Measurements from ENCODE around the gene TBC1D20.
"Not testable (repeated sequence)": the region's sequence is repeated elsewhere in the genome, so short reads cannot be mapped to it uniquely, and the experiment has no call there.

The TBC1D20 gene, protein sequence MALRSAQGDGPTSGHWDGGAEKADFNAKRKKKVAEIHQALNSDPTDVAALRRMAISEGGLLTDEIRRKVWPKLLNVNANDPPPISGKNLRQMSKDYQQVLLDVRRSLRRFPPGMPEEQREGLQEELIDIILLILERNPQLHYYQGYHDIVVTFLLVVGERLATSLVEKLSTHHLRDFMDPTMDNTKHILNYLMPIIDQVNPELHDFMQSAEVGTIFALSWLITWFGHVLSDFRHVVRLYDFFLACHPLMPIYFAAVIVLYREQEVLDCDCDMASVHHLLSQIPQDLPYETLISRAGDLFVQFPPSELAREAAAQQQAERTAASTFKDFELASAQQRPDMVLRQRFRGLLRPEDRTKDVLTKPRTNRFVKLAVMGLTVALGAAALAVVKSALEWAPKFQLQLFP

DNA sequence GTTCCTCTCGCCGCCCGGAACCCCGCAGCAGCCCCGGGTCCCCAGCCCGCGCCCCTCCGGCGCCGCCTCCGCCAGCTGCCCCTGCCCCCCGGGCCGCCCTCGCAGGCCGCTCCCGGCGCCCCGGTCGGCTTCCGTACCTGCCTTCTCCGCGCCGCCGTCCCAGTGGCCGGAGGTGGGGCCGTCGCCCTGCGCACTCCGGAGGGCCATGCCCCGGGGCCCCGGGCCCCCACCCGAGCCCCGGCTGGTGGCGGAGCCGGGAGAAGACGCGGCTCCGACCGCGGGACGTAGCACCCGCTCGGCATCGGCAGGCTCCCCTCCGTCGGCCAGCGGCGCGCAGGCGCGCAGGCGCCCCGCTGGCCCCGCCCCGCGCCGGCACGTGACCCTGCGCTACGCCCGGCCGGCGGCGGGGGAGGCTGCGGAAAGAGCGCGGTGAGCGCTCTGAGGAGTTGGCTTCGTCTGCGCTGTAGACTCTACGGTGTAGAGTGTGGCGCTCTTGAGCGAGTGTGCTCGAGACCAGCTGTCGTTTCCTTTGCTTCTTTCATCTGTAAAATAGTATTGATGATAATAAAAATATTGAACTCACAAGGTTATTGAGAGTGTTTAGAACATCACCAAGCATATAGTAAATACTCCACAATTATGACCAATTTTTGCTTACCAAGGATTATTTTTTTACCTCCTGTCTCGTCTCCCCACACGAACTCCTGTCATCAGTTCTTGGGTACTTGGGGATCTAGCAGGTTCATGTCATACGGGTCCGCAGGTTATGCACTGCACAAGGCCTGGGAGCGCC is at the start of gene TBC1D20:
TBC1D20 (minus strand) TSS at position 335 of the 793 bp plus-strand sequence; CDS start at position 207, 128 bp downstream.
- peak; percentile 80 for DNase-seq

DNA sequence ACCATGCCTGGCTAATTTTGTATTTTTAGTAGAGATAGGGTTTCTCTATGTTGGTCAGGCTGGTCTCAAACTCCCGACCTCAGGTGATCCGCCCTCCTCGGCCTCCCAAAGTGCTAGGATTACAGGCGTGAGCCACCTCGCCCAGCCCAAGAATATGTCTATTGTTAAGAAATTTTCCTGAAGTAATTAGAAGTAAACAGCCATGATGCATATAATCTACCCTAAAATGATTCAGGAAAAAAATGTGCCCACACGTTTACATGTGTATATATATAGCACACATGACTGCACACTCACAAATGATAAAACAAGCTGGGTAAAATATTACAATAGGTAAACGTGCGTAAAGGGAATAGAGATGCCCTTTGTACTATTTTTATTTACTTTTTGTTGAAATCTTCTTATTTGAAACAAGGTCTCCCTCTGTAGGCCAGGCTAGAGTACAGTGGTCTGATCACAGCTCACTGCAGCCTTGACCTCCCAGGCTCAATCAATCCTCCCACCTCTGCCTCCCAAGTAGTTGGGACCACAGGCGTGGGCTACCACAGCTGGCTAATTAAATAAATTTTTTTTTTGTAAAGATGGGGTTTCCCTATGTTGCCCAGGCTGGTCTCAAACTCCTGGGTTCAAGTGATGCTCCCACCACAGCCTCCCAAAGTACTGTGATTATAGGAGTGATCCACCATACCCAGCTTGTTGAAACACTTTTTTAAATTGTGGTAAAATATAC is 48.2 kb upstream of the TBC1D20 start:
- DNase-seq = not testable (repeated sequence)

DNA sequence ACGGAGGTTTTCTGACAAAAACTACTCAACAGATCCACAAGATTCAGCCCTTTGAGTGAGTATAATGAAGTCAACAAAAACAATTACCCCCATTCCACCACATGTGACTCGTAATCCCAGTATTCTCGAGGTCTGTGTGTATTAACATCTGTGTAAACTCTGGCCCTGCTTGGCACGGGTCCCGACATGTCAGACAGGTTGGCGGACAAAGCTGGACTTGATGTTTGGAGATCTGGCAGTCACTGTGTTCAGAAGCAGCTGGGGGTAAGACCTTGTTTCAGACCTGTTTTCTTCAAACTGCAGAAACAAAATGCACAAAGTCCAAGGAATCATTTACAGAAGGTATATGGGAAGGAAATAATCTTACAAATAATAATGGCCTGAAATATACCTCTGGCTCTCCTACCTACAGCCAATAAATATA is 46.0 kb upstream of the TBC1D20 start:
- DNase-seq = not testable (repeated sequence)

DNA sequence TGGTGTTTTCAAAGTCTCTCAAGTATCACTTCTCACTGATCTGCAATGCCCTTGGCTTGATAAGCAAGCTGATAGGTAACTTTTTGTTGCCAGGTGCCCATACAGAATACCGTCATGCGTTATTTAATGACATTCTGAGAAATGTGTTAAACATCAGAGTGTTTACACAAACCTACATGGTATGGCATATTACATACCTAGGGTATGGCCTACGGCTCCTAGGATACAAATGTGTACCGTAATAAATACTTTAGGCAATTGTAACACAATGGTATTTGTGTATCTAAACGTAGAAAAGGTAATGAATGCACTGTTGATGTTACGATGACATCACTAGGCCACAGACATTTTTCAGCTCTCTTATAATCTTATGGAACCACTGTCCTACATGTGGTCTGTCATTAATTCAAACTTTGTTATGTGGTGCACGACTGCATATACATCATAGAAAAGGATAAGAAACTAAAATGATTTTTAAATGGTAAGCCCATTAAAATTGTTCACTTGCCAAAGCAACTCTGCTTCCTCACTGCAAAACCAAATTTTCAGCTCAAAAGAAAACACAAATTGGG is 45.5 kb upstream of the TBC1D20 start:
- no peak for DNase-seq

DNA sequence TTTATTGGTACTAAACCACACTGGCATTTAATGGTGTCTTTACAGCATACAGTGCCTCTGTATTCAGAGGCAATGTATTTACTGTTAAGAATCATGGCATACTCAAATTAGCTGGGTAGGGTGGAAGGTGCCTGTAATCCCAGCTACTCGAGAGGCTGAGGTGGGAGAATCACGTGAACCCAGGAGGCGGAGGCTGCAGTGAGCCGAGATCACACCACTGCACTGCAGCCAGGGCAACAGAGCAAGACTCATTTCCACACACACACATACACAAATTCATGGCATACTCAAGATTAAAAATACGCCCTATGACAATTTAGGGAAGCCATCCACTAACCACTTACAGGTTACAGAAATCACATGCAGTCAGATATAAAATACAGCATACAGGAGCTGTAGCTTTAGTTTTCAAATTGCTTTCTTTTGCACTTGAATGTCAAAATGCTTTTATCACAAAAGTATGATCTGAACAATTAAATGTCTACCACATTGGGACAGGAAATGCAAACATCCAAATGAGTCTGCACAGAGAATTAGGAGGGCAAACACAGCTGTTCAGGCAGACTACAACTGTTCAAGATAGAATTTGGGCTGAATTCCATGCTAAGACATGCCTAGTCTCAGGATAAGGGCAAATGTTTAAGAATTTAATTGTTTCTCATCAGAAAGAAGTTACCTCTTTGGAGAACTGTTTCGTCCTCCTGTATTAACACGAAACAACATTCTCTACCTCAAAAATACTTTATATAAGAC is 44.8 kb upstream of the TBC1D20 start:
- no peak for DNase-seq

DNA sequence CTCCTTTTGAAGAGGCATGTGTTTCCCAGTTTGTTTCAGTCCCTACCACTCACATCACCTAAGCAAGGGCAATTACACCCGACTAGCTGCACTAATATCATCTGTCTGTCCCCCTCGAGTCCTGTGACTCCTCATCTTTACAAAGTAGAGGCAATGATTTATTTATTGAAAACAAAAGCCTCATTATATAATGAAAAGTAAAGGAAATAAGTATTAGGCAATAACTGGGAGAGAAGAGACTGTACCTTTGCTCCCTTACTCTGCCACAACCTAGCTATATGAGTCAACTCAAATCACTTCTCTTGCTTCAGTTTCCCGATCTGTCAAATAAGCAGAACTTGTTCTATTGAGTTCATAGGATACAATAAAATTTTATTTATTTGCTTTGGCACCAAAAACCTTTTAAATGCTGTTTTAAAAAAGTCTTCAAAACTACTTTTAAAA is 42.3 kb upstream of the TBC1D20 start:
- no peak for DNase-seq

DNA sequence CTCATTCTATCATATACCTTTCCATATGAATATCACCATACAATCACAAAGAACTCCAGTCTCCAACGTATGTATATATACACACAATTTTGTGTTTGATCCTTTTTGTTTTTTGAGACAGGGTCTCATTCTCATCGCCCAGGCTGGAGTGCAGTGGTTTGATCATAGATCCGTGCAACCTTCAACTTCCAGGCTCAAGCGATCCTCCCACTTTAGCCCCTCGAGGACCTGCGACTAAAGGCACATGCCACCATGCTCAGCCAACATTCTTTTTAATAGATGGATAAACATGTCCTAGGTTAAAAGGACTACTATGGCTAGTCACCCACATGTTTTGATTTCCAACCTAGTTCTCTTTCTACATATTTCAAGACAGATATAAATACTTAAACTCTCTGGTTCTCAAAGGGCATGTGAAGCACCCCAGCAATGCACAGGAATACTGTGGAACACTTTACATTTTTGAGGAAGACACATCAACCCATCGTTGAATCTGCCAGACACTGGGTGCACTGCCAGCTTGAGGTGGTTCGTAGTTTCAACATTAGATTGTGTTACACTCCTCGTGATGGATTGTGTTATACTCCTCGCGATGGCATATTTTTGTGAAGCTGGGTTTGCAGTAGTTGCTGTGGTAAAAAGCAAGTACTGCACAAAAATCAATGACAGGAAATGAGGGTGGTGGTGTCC is 40.9 kb upstream of the TBC1D20 start:
- no peak for DNase-seq

DNA sequence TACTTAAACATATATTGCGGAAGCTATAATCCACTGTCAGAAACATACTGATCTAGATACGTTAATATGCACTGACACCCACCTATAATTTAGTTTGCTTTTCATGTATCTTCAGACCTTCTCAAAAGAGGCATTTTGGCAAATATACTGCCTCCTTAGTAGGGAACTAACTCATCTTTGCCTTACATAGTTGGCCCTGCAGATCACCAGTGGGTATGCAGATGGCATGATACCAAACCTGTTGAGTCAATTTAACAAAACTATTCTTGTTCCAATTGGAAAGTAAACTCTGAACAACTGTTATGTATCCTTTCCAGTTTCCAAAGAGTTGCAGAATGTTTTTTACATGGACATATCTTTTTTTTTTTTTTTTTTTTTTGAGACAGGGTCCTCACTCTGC is 35.6 kb upstream of the TBC1D20 start:
- DNase-seq = no peak

DNA sequence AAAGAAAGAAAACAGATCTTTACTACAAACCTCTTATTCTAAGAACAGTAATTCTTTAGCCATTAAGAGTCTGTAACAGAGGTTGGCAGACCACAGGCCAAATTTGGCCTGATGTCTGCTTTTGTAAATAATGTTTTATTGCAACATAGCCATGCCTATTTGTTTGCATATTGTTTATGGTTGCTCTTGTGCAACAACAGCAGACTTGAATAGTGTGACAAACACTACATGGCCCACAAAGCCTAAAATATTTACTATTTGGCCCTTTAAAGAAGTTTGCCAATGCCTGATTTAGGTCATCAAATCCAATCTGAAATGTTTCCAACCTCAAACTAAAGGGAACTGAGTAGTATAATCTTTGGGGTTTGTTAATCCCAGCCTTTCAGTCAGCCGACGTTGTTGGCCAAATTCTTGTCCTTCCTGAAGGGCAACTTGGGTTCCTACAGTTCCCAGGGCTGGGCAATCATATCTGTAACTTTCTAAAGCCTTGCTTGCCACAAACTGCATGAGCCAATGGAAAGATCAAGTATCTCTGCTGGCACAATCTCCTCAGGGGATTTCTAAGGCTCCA is 33.9 kb upstream of the TBC1D20 start:
- no peak for DNase-seq

DNA sequence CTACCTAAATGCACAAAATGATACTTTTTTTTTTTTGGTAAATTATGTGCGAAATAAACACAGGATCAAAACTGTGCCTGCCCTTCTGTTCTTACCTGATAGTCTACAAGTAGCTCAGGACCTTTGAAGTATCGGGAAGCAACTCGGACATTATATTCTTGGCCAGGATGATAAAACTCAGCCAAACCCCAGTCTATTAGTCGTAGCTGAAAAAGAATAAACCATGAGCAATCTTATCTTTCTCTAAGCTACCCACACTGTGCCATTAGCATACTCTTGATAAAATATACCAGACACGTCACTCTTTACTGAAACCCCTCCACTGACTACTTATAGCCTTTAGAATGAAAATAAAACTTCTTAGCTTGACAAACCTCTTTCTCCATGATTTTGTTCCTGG is 29.8 kb upstream of the TBC1D20 start:
- DNase-seq = no peak

DNA sequence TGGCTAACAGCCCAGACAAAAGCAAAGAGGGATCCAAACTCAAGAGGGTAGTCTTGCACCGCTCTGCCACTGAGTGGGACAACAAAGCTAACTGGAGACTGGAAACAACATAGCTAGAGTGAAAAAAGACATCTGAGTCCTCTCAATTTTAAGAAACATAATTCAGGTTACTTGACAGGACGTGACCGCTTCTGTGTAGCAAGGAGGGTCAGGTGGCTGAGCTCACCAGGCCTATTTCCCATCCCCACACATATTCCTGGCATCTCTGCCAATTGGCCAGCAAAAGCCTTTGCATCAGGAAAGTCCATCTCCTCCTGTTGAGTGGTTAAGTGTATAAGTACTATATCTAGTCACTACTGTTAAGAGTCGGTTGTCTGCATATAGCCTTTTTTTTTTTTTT is 25.3 kb upstream of the TBC1D20 start:
- no peak for DNase-seq

DNA sequence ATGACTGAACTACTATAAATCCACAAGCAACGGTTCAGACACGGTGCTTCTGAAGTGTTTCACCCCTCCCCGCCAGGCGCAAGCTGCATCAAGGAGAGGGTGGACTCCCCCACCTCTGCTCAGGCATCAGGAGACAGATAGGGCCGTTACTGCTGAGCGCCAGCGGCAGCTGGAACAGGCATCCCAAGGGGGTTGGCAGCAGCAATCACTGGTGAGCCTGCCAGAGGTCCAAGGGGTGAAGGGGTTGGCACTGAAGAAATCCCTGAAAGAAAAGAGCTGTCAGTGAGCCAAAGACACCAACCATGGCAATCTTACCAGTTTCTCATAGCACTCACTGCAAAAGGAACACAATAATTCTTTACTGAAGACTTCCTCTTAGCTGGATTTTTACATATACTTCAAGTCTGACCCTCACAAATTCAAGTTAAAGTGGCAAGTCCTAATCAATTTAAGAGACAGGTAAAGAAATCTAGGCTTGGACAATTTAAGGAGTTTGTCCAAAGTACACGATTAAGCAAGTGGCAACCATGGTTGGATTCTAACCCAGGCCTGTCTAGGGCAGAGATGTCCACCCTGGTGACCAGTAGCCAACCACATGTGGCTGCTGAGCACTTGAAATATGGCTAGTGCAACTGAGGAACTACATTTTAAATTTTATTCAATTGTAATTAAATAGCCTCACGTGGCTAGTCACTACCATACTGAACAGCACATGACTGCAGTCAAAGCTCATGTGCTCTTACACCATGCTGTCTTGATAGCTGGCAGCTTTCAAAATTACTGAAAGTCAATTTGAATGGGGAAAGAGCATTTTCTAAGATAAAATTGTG is 21.7 kb upstream of the TBC1D20 start:
- no peak for DNase-seq

DNA sequence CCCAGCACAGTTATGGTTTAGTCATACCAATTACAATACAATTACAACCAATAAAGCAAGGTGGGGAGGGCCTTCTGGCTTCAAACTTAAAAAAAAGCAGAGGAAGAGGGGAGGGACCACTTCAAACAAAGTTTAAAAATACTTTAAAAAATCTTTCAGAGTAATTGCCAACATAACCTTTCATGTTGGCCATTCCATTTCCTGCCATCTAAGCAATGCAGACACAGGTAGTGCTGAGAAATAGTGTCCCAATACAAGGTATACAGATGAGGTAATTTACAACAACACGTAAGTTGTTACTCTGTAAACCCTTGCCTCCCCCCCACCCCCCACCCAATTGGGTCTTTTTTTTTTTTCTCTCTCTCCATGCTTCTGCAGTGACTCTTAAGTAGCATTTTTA is 18.8 kb upstream of the TBC1D20 start:
- no peak for DNase-seq

DNA sequence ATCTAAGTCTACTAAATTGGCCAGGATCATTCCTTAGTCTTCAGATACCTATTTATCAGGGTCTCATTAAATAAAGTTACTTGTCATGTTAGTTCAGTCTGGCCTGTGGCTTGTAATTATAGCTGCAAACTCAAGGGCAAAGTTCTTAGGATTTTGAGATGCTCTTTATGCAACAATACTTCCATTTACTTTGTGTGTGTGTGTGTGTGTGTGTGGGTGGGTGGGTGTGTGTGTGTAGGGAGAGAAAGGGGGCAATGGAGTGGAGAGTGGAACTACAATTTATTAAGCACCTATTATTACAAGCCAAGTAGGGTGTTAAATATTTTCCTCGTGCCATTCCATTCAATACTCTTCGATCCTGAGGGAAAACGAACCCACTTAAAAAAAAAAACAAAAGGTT is 17.7 kb upstream of the TBC1D20 start:
- no peak for DNase-seq

DNA sequence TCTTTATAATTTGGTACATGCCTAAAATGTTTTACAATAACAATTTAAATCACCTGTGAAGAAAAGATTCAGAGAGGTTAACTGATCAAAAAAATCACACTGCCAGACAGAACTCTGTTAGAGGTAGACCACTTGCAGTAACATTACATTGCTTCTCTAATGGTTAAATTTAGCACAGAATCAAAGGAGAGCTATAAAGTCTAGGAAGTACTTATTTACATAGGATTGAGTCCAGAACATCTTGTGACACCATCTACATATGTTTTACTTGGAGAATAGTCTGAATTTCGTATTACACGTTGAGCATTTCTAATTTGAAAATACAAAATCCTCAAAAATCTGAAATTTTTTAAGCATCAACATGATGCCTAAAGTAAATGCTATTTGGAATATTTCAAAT is 17.2 kb upstream of the TBC1D20 start:
- DNase-seq = no peak

DNA sequence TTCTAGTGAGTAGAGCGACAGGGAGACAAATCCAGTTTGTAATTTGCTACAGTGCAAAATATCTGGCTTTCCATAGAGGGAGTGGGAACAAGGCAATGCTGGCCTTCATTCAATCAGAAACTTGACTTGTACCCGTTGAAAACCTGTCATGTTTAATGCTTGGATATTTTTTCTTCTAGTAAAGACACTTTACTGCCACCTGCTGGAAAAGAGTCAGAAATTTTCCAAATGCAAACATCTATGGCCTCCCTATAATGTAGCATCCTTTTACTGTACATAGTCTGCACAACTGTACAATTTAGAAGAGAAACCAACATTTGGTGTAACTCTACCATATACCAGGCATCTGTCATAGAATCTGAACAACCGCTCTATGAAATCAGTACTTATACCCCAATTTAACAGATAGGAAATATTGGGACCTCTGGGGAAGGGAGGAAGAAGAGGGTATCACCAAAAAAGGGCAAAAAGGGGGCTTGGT is 16.7 kb upstream of the TBC1D20 start:
- no peak for DNase-seq

DNA sequence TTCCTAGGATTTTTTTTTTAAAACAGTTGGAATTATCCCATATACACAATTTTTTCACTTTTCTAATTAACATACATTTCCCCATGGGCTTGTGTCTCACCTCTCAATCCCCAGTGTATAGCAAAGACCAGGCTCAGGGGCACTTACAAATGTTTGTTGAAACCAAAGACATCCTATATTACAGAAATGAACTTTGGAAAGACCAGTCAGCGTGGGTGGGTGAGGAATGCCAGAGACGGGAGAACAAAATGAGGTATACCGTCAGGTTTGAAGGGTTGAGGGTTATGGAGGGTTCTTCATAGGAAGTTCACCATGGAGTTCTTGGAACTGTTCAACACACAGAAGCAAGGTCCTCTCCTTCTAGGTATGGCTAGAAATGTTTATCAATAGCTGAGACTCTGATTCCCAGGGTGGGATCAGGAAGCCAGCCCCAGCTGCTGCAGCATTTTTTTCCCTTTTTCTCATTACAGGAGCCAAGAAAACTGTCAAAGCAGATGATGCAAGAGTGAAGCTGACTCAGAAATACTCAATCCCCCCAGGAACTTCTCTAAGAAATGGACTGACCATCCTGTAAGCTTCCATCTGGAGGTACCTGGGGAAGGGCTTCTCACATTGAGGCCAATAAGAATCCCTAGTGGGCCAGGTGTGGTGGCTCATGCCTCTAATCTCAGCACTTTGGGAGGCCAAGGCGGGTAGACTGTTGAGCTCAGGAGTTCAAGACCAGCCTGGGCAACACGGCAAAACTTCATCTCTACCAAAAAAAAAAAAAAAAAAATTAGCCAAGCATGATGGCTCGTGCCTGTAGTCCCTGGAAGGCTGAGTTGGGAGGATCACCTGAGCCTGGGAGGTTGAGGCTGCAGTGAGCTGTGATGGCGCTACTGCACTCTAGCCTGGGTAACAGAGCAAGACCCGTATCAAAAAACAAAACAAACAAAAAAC is 15.9 kb upstream of the TBC1D20 start:
- DNase-seq = no peak

DNA sequence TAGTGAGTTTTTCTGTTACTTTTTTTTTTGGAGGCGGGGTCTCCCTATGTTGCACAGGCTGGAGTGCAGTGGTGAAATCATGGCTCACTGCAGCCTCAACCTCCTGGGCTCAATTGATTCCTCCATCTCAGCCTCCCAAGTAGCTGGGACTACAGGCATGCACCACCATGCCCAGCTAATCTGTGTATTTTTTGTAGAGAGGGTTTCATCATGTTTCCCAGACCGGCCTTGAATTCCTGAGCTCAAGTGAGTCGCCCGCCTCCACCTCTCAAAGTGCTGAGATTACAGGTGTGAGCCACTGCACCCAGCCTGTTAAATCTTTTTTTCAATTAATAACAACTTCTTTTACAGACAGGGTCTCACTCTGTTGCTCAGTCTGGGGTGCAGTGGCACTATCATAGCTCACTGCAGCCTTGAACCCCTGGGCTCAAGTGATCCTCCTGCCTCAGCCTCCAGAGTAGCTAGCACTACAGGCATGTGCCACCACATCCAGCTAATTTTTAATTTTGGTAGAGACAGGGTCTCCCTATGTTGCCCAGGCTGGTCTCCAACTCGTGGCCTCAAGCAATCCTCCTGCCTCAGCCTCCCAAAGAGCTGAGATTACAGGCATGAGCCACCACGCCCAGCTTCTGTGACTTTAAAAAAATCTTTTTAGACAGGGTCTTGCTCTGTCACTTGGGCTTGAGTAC is 14.4 kb upstream of the TBC1D20 start:
- DNase-seq = not testable (repeated sequence)
